Colon (tissue), 2 donors: ENCODE data around the gene ZBTB7C.
"Not testable (repeated sequence)": the region's sequence is repeated elsewhere in the genome, so short reads cannot be mapped to it uniquely, and the experiment has no call there.

Experiments
- FAIRE-seq: peaks from 2 replicates; lab custom pipeline; 2012; peaks lifted over from hg19 to GRCh38; lab: Jason Lieb, UNC
- donor health status: control.
- donor health status: control.

Gene ZBTB7C

DNA sequence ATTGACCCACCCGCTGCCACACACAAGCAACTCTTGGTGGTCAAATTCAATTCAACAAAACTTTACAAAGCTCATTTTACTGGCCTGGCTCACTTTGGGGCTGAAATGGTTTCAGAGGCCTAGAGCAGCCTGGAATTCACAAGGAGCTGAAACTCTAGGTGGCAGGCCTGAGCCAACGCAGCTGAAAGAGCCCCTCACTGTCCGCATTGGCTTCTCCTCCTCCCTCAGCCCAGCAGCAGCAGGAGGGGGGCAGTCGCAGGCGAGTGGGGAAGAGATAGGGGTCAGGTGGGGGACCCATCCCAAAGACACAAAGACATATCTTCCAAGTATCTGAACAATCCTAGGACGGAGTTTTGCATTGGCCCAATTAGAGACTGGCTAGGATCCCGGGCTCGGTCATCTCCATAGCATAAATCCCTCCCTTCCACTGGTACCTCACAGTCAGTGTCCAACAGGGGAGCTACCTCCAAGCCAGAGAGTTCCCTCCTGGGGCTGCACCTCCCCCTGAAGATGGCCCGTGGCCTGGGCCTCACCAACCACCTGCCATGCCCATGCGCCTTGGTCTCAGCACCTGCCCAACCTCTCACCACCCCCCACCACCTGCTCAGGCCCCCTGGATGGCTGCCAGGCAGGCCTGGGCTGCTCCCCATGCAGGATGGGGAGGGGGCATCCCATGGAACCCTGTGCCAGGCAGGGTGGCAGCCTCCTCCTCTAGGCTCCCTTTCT is 113.4 kb downstream of the ZBTB7C start:
- no peak for FAIRE-seq

DNA sequence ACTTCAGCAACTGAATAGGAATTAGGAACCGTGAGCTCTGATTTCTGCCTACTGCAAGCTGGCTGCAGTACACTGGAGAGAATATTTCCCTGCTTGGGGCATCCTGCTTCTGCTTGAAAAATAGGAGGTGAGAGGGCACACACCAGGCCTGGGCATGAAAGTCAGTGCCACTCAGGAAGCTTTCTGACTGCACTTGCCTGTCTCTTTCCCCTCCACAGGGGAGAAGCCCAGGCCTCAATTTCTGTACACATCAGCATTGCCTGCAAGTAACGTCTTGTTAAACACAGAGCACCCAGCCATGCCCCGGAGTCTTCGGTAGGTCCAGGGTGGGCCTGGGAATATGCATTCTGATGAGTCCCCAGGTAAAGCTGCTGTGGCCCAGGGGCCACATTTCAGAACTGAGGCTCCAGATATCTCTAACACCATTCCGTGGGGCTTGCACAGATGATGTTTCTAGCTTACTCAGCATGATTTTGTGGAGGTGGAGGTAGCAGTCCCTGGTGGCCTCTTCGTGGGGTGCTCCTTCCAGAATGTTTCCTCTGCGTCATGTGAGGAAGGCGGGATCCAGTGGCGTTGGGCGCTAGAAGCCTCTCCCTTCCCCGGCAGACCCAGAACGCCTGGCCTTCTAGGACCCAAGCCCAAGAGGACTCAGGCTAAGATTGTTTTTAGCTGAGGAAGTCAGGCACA is 114.1 kb downstream of the ZBTB7C start:
- FAIRE-seq, result no peak

GRCh38 chr18:48293954-48294898 is 115.0 kb downstream of the ZBTB7C start:
- FAIRE-seq, result no peak

DNA sequence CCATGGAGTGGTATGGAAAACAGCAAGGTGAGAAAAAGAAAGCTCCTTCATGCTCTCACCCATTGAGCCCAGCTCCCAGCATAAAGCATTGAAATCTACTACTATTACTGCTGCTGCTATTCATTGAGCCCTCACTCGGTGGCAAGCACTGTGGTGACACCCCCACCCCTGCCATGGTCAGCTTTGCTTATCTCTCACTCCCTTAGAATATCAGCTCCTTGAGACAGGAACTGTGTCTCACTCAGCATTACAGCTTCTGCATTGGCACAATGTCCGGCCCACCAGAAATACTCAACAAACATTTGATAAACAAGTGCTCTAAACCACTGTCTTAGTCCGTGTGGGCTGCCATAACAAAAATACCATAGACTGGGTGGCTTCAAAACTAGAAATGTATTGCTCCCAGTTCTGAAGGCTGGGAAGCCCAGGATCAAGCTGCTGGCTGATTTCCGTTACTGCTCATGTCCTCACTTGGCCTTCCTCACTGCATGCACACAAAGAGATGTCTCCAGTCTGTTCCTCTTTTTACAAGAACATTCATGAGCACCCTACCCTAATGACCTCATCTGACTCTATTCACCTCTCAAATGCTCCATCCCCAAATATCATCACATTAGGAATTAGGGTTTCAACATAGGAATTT is 116.3 kb downstream of the ZBTB7C start:
- no peak for FAIRE-seq

GRCh38 chr18:48292229-48292628 is 117.0 kb downstream of the ZBTB7C start:
- FAIRE-seq, result no peak

- no peak for FAIRE-seq
Observed at GRCh38 chr18:48290162-48290926, 118.8 kb downstream of the ZBTB7C start.

GRCh38 chr18:48284743-48285142 is 124.4 kb downstream of the ZBTB7C start:
- FAIRE-seq, result no peak

DNA sequence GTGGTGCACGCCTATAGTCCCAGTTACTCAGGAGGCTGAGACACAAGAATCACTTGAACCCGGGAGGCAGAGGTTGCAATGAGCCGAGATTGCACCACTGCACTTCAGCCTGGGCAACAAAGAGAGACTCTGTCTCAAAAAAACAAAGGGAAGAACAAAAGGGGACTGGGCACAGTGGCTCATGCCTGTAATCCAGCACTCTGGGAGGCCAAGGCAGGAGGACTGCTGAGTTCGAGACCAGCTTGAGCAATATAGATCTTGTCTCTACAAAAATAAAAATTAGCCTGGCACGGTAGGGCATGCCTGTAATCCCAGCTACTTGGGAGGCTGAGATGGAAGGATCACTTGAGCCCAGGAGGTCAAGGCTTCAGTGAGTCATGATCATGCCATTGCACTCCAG is 125.2 kb downstream of the ZBTB7C start:
- not testable (repeated sequence) for FAIRE-seq

GRCh38 chr18:48281460-48281859 is 127.7 kb downstream of the ZBTB7C start:
- FAIRE-seq, result not testable (repeated sequence)

DNA sequence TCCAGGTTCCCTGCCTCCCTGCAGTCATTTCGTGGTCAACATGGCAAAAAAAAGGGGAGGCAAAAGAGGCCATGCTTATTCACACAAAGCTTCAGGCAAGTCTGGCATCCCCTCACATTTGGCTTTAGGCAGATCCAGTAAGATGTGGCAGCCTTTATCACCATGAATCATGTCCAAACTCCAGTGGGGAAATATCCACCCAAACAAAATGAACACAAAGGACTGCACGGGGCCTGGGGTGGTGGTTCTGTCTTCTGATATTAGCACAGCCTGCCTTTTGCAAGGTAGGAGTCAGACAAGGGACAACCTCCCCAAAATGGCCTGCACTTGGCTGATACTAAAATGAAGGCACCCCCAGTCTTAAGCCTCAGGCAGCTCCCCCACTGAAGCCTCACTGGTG is 129.9 kb downstream of the ZBTB7C start:
- no peak for FAIRE-seq

DNA sequence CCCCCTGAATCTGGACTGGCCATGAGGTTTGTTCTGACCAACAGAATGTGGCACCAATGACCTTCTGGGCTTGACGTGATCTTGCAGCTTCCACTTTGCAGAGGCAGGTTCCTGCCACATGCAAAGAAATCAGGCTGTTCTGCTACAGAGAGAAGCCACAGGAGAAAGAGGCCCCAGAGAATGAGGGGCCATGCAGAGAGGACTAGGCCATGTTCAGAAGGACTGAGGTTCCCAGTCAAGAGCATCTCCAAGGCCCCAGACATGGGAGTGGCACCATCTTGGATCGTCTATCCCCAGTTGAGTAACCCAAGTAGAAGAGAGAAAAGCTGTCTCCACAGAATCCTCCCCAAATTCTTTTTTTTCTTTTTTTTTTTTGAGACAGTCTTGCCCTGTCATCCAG is 131.1 kb downstream of the ZBTB7C start:
- FAIRE-seq, result no peak

DNA sequence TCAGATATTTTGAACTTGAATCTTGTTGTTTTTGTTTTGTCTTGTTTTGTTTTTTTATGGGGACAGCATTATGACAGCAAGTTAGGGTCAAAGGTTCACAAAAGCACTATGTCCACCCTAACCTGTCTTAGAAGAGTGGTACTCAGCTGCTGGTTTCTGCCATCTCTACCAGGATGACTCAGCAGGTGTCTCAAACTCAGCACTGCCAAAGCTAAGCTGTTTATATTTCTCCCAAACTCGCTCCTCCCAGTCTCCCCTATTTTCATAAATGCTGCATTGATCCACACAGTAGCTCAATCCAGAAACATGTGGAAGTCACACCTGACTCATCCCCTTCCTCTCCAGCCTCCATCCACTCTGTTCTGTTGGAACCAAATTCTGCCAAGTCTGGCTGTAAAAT is 134.9 kb downstream of the ZBTB7C start:
- no peak for FAIRE-seq

GRCh38 chr18:48270929-48271328 is 138.3 kb downstream of the ZBTB7C start:
- FAIRE-seq, result peak; percentile 24

DNA sequence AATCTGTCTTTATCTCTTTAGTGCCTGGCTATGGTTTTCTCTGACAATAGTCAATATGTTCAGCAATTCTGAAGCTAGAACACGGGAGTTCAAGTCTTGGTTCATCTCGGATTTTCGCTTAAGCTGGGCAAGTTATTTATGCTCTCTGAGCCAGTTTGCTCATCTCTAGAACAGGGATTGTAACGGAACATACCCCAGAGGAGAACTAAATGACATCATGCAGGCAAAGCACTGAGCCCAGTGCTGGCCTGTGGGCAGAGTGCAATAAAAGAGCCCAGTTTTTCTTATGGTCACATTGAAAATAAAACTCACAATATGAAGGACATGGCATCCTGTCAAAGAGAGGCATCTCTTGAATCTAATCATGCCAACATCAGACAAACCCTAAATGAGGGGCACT is 143.9 kb downstream of the ZBTB7C start:
- no peak for FAIRE-seq

DNA sequence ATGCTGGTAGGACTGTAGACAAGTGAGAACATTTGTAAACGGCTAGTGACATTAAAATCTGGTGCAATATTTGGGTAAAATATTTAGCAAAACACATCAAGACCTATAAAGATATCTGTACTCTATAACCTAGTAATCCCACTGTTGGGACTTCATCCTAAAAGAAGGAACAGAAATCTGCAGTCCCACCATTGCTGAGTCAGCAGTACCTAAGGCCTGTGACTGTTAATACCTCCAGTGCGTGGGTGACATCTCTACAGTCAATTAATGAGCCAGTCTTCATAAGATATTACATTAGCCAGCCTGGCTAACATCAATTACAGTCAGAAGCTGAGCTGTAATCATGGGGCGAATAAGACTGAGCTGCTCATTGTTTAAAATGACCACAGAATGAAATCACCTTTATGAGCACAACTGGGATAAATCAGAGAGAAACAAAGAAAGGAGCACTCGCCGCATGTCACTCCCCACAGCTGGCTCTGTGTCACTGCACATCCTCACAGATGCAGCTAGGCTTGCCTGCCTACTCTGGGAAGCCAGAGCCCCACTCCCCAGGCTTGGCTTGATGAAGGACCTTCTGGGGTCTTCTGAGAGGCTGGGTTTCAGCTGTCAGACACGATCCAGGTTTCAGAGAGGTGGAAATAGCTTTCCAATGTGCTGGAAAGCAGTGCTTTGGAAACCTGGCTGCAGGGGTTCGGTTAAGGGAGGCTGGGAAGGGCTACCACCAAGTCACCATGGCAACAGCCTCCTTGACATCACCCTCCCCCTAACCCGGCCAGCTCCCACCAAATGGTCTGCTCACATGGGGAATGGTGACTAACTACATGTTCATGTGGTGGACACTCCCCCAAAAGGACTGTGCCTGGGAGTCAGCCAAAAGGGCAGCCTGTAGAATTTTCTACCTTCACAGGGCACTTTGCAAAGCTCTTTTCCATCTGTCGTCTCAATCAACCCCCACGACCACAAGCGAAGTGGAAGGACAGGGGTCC is 145.0 kb downstream of the ZBTB7C start:
- no peak for FAIRE-seq

DNA sequence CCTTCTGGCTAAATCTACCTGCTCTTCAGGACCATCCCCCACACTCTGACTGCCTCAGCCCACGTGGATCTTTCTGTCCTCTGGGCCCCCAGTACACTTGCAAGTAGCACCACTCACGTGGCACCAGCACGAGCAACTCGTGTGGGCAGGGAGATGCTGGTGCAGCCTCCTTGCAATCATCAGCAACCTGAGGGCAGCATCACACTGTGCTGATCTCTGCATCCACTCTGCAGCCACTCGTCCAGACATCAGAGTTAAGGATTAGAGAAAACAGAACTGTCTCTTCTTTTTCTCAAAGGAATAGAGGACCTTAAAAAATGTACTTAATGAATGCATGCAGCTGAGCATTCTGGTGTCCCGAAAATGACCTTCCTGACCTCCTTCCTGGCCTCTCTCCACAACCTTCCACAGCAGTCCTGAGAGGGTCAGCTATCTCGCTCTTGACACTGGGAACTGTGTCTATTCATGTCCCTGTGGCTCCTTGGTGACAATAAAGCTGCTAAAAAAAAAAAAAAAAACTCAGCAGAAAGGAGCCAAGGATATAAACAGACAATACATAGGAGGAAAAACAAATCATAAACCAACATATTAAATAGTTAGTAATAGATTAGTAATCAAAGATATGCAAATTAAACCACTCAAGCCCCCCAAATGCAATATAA is 145.9 kb downstream of the ZBTB7C start:
- no peak for FAIRE-seq

- FAIRE-seq, result no peak
Observed at GRCh38 chr18:48260237-48260636, 148.9 kb downstream of the ZBTB7C start.

DNA sequence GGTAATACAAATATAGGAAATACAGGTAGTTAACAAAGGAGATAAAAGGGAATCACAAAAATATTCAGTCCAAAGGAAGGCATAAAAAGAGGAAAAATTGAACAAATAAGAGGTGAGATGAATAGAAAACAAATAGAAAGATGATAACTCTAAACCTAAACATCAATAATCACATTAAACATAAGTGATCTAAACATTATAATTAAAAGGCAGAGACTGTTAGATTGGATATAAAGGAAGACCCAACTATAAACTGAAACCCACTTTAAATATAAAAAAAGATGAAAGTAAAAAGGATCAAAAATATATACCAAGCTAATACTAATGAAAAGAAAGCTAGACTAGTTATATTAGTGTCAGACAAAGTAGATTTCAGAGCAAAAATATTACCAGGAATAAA is 152.3 kb downstream of the ZBTB7C start:
- FAIRE-seq, result no peak

DNA sequence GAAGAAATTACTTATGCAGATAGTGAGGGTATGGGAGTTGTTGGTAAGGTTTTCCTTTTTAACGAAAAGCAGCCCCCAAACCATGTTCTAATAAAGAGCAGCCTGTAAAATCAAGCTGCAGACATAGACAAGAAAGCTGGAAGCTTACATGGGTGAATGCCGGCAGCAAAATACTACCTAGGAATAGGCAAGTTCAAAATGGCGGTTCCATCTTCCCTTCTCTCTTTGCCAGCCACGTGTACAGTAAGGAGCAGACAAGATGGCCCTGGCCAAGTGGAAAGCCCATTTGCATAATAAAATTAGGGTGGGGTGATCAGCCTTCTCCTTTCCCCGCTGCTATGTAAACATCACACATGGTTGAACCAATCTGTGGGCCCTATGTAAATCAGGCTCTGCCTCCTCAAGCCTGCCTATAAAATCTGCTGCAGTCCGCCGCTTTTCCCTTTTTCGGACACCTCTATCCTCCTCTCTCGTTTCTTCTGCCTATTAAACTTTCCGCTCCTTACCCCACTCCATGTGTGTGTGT is 155.0 kb downstream of the ZBTB7C start:
- no peak for FAIRE-seq
